Amniotic stem cell (primary cell): ENCODE data around the gene DEGS2.

Source experiments
- DNase-seq: peaks from one replicate; lab custom pipeline; 2025; lab: John Stamatoyannopoulos, UW

The DEGS2 gene

GRCh38 chr14:100111931-100112704 is 47.3 kb downstream of the DEGS2 start:
- no peak for DNase-seq

- no peak for DNase-seq
Observed at GRCh38 chr14:100110816-100111215, 48.6 kb downstream of the DEGS2 start.

- no peak for DNase-seq
Observed at GRCh38 chr14:100109594-100109955, 49.9 kb downstream of the DEGS2 start.

- no peak for DNase-seq
Observed at GRCh38 chr14:100108840-100109593, 50.4 kb downstream of the DEGS2 start.

- DNase-seq: peak; percentile 5
Observed at GRCh38 chr14:100108042-100108825, 51.2 kb downstream of the DEGS2 start.

- no peak for DNase-seq
Observed at GRCh38 chr14:100107236-100107635, 52.2 kb downstream of the DEGS2 start.

GRCh38 chr14:100106250-100107112 is 53.0 kb downstream of the DEGS2 start:
- DNase-seq: no peak

GRCh38 chr14:100105357-100106169 is 53.9 kb downstream of the DEGS2 start:
- no peak for DNase-seq

- no peak for DNase-seq
Observed at GRCh38 chr14:100104523-100105300, 54.7 kb downstream of the DEGS2 start.

GRCh38 chr14:100104006-100104352 is 55.5 kb downstream of the DEGS2 start:
- DNase-seq: no peak

- DNase-seq: no peak
Observed at GRCh38 chr14:100103250-100104005, 56.0 kb downstream of the DEGS2 start.

- no peak for DNase-seq
Observed at GRCh38 chr14:100102156-100102785, 57.2 kb downstream of the DEGS2 start.

- DNase-seq: no peak
Observed at GRCh38 chr14:100100032-100100703, 59.3 kb downstream of the DEGS2 start.

GRCh38 chr14:100098171-100098570 is 61.3 kb downstream of the DEGS2 start:
- DNase-seq: no peak

- DNase-seq: no peak
Observed at GRCh38 chr14:100096656-100097055, 62.8 kb downstream of the DEGS2 start.
